HEK293 (cell line): ENCODE results near the gene NUP50.

ENCODE experiments used
- CTCF ChIA-PET: fragments of 350-600 bp; formaldehyde crosslinking; extraction: SDS; loops from one replicate; lab custom pipeline; 2021; ENCODE audit warnings: antibody characterized with exemption; lab: Yijun Ruan, JAX
- POLR2A ChIA-PET: fragments of 300-600 bp; formaldehyde crosslinking; extraction: SDS; loops from one replicate; lab custom pipeline; 2020; ENCODE audit warnings: antibody characterized with exemption, inconsistent platforms; lab: Yijun Ruan, JAX
- H3K27ac ChIP-seq: fragments of 200-500 bp; sonication (Bioruptor generic); 2 replicates; pipeline ENCODE4 v1.5.1; 2014; ENCODE audit warnings: low read depth, low read length, control low read depth, inconsistent platforms; ENCODE audit errors: extremely low read depth
- H3K36me3 ChIP-seq, 2 experiments: fragments of 200-500 bp in 1 of 2; sonication (Bioruptor generic) in 1 of 2; 1 replicate in 1 of 2; 2 replicates in 1 of 2; pipeline ENCODE4 v1.5.1; 2014 to 2017; ENCODE audit warnings: inconsistent platforms in 2 of 2, low read length in 2 of 2; ENCODE audit not compliant: control insufficient read depth in 2 of 2, insufficient read depth in 1 of 2
- H3K4me1 ChIP-seq: fragments of 200-500 bp; sonication (Bioruptor generic); 2 replicates; pipeline ENCODE4 v1.5.1; 2014; ENCODE audit warnings: mild to moderate bottlenecking, low read length, inconsistent platforms; ENCODE audit not compliant: control insufficient read depth, insufficient read depth
- H3K4me3 ChIP-seq: 2 replicates; pipeline ENCODE4 v1.5.1; 2011; ENCODE audit warnings: low read depth, mild to moderate bottlenecking, control low read depth, low read length, moderate library complexity
- H3K9me3 ChIP-seq: fragments of 200-500 bp; sonication (Bioruptor generic); 2 replicates; pipeline ENCODE4 v1.5.1; 2014; ENCODE audit warnings: low read depth, low read length, inconsistent platforms; ENCODE audit not compliant: control insufficient read depth, insufficient read depth
- GLI4 ChIP-seq: fragments of 450-650 bp; formaldehyde crosslinking; IDR thresholded peaks from 2 replicates; pipeline ENCODE4 v1.5.1; 2016; ENCODE audit warnings: missing biosample characterization, missing genetic modification characterization
- HOXC10 ChIP-seq: sonication (generic); formaldehyde crosslinking; IDR thresholded peaks from 2 replicates; pipeline ENCODE4 v1.8.1; 2023; ENCODE audit warnings: mild to moderate bottlenecking, missing genetic modification reagents
- HOXD13 ChIP-seq: sonication (generic); formaldehyde crosslinking; IDR thresholded peaks from 2 replicates; pipeline ENCODE4 v1.8.0; 2022; ENCODE audit warnings: missing genetic modification reagents, borderline replicate concordance
- IKZF3 ChIP-seq: fragments of 450-650 bp; IDR thresholded peaks from 2 replicates; pipeline ENCODE4 v1.5.0; 2018; ENCODE audit warnings: missing biosample characterization, mild to moderate bottlenecking, missing genetic modification characterization, moderate library complexity
- KLF9 ChIP-seq: fragments of 450-650 bp; formaldehyde crosslinking; IDR thresholded peaks from 2 replicates; pipeline ENCODE4 v1.5.1; 2016; ENCODE audit warnings: missing biosample characterization, missing genetic modification characterization, low read depth
- MEIS1 ChIP-seq: sonication (generic); formaldehyde crosslinking; IDR thresholded peaks from 2 replicates; pipeline ENCODE4 v1.8.1; 2022; ENCODE audit warnings: missing genetic modification reagents, mild to moderate bottlenecking, borderline replicate concordance
- REPIN1 ChIP-seq: fragments of 450-650 bp; formaldehyde crosslinking; IDR thresholded peaks from 2 replicates; pipeline ENCODE4 v1.5.1; 2017; ENCODE audit warnings: missing biosample characterization, missing genetic modification characterization, low read depth
- TRIM28 ChIP-seq: IDR thresholded peaks from 2 replicates; pipeline ENCODE4 v1.6.1; 2011; ENCODE audit warnings: low read length, control low read depth, borderline replicate concordance
- YY1 ChIP-seq: fragments of 450-650 bp; formaldehyde crosslinking; IDR thresholded peaks from 2 replicates; pipeline ENCODE4 v1.5.1; 2018; ENCODE audit warnings: missing biosample characterization, missing genetic modification characterization
- YY2 ChIP-seq: fragments of 450-650 bp; formaldehyde crosslinking; IDR thresholded peaks from 2 replicates; pipeline ENCODE4 v1.5.1; 2016; ENCODE audit warnings: missing biosample characterization, missing genetic modification characterization
- ZBTB20 ChIP-seq: fragments of 450-650 bp; formaldehyde crosslinking; IDR thresholded peaks from 2 replicates; pipeline ENCODE4 v1.5.1; 2016; ENCODE audit warnings: missing biosample characterization, missing genetic modification characterization
- ZEB2 ChIP-seq: fragments of 450-650 bp; formaldehyde crosslinking; IDR thresholded peaks from 2 replicates; pipeline ENCODE4 v1.5.1; 2016; ENCODE audit warnings: missing biosample characterization, missing genetic modification characterization
- ZNF112 ChIP-seq: fragments of 450-650 bp; formaldehyde crosslinking; IDR thresholded peaks from 2 replicates; pipeline ENCODE4 v1.5.0; 2017; ENCODE audit warnings: missing biosample characterization, missing genetic modification characterization
- ZNF121 ChIP-seq: fragments of 450-650 bp; formaldehyde crosslinking; IDR thresholded peaks from 2 replicates; pipeline ENCODE4 v1.5.1; 2016; ENCODE audit warnings: missing biosample characterization, missing genetic modification characterization
- ZNF140 ChIP-seq: fragments of 450-650 bp; formaldehyde crosslinking; IDR thresholded peaks from 2 replicates; pipeline ENCODE4 v1.5.1; 2016; ENCODE audit warnings: missing biosample characterization, missing genetic modification characterization
- ZNF169 ChIP-seq: fragments of 450-650 bp; formaldehyde crosslinking; IDR thresholded peaks from 2 replicates; pipeline ENCODE4 v1.5.1; 2016; ENCODE audit warnings: missing biosample characterization, missing genetic modification characterization
- ZNF175 ChIP-seq: fragments of 450-650 bp; formaldehyde crosslinking; IDR thresholded peaks from 2 replicates; pipeline ENCODE4 v1.5.1; 2016; ENCODE audit warnings: missing biosample characterization, missing genetic modification characterization
- ZNF184 ChIP-seq: fragments of 450-650 bp; IDR thresholded peaks from 2 replicates; pipeline ENCODE4 v1.5.1; 2018; ENCODE audit warnings: missing biosample characterization, mild to moderate bottlenecking, missing genetic modification characterization
- ZNF211 ChIP-seq: fragments of 450-650 bp; formaldehyde crosslinking; IDR thresholded peaks from 2 replicates; pipeline ENCODE4 v1.5.1; 2016; ENCODE audit warnings: low read depth, missing biosample characterization, missing genetic modification characterization
- ZNF221 ChIP-seq: fragments of 450-650 bp; formaldehyde crosslinking; IDR thresholded peaks from 2 replicates; pipeline ENCODE4 v1.5.1; 2017; ENCODE audit warnings: missing biosample characterization, missing genetic modification characterization, borderline replicate concordance
- ZNF23 ChIP-seq: fragments of 450-650 bp; formaldehyde crosslinking; IDR thresholded peaks from 2 replicates; pipeline ENCODE4 v1.5.1; 2016; ENCODE audit warnings: missing biosample characterization, missing genetic modification characterization, borderline replicate concordance
- ZNF239 ChIP-seq: fragments of 450-650 bp; formaldehyde crosslinking; IDR thresholded peaks from 2 replicates; pipeline ENCODE4 v1.5.1; 2016; ENCODE audit warnings: missing biosample characterization, missing genetic modification characterization
- ZNF366 ChIP-seq: fragments of 450-650 bp; formaldehyde crosslinking; conservative IDR thresholded peaks from 2 replicates; pipeline ENCODE4 v1.5.1; 2016; ENCODE audit warnings: missing biosample characterization, missing genetic modification characterization
- ZNF37A ChIP-seq: fragments of 450-650 bp; IDR thresholded peaks from 2 replicates; pipeline ENCODE4 v1.5.1; 2018; ENCODE audit warnings: missing biosample characterization, missing genetic modification characterization
- ZNF416 ChIP-seq: fragments of 450-650 bp; formaldehyde crosslinking; IDR thresholded peaks from 2 replicates; pipeline ENCODE4 v1.5.1; 2016; ENCODE audit warnings: missing biosample characterization, missing genetic modification characterization
- ZNF549 ChIP-seq: fragments of 450-650 bp; IDR thresholded peaks from 2 replicates; pipeline ENCODE4 v1.5.1; 2018; ENCODE audit warnings: missing biosample characterization, missing genetic modification characterization, mild to moderate bottlenecking, inconsistent platforms, moderate library complexity
- ZNF621 ChIP-seq: fragments of 450-650 bp; formaldehyde crosslinking; IDR thresholded peaks from 2 replicates; pipeline ENCODE4 v1.5.1; 2017; ENCODE audit warnings: missing biosample characterization, missing genetic modification characterization
- ZNF670 ChIP-seq: fragments of 450-650 bp; formaldehyde crosslinking; IDR thresholded peaks from 2 replicates; pipeline ENCODE4 v1.5.1; 2016; ENCODE audit warnings: missing biosample characterization, missing genetic modification characterization, low read depth
- ZNF677 ChIP-seq: fragments of 450-650 bp; IDR thresholded peaks from 2 replicates; pipeline ENCODE4 v1.5.0; 2018; ENCODE audit warnings: missing biosample characterization, mild to moderate bottlenecking, missing genetic modification characterization, moderate library complexity
- ZNF76 ChIP-seq: fragments of 450-650 bp; formaldehyde crosslinking; IDR thresholded peaks from 2 replicates; pipeline ENCODE4; 2016; ENCODE audit warnings: low read depth, missing biosample characterization, missing genetic modification characterization, borderline replicate concordance
- ZNF777 ChIP-seq: fragments of 450-650 bp; formaldehyde crosslinking; IDR thresholded peaks from 2 replicates; pipeline ENCODE4 v1.5.1; 2017; ENCODE audit warnings: missing biosample characterization, missing genetic modification characterization, borderline replicate concordance
- ZXDB ChIP-seq: fragments of 450-650 bp; formaldehyde crosslinking; IDR thresholded peaks from 2 replicates; pipeline ENCODE4 v1.5.1; 2016; ENCODE audit warnings: missing biosample characterization, missing genetic modification characterization
- TF ChIP-seq, protein P1 (sequence below): fragments of 450-650 bp; formaldehyde crosslinking; IDR thresholded peaks from 2 replicates; pipeline ENCODE4 v1.5.1; 2017; ENCODE audit warnings: missing biosample characterization, missing genetic modification characterization
- TF ChIP-seq, protein P2 (sequence below): IDR thresholded peaks from 2 replicates; pipeline ENCODE4 v1.6.1; 2011; ENCODE audit warnings: mild to moderate bottlenecking, low read depth, low read length, borderline replicate concordance

Gene NUP50

DNA sequence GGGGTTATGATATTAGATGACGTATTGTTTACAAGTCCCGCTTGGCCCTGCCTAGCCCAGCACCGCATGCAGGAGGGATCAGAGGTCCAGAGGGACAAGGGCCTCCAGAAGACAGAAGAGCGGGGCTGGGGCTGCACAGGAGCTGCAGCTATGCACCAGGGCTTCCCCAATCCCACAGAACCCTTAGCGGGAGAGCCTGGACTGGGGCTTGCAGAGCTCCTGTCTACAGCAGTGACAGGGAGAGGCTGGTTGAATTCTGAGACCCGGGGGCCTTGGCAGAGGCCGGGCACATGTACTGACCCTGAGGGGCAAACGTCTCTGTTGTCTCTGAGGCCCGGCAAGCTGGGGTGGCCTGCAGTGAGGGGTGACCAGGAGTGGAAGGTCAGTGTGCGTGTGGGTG, 70.1 kb downstream of the NUP50 start (continued):
- TF ChIP-seq ZNF670 (no peak), ZNF621 (no peak), ZNF221 (tag by site-specific recombination) (no peak), YY2 (tag by site-specific recombination) (no peak), ZBTB20 (tag by site-specific recombination) (no peak)
- TF ChIP-seq, protein P1, sequence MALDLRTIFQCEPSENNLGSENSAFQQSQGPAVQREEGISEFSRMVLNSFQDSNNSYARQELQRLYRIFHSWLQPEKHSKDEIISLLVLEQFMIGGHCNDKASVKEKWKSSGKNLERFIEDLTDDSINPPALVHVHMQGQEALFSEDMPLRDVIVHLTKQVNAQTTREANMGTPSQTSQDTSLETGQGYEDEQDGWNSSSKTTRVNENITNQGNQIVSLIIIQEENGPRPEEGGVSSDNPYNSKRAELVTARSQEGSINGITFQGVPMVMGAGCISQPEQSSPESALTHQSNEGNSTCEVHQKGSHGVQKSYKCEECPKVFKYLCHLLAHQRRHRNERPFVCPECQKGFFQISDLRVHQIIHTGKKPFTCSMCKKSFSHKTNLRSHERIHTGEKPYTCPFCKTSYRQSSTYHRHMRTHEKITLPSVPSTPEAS (tag by site-specific recombination) = no peak

DNA sequence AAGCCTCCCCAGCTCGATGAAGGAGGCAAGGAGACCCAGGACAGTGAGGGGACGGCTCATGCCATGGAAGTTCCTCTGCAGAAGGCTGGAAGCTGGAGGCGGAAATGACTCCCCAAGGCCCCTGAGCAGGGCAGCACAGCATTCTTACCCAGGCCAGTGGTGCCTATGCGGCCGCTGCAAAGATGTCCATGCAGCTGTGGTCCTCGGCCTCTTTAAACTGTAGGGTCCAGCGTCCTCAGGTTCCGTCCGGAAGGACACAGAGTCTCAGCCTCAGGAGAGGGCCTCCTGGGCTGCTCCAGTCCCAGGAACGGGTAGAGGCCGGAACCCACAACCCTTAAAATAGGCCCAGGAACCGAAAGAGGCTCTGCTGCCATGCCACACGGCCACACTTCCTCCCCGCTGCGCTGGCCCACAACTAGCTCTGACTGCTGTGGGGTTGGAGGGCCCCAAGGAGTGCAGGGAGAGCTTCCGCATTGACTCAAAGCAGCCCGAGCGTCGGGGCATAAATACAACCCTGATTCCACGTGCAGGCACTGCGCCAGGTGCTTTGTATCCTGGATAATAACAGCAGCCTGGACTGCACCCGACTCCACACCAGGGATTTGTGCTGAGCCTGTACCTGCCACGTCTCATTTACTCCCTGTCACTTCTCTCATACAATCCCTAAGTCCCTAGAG, 71.5 kb downstream of the NUP50 start:
- peaks cover 0 to 35% of the 10 kb centered on the region in 2 experiments for H3K36me3 ChIP-seq
- no peak overlapping the region for H3K4me3 ChIP-seq
- TF ChIP-seq HOXC10 (CRISPR knock-in tag) (no peak), ZNF37A (tag by site-specific recombination) (no peak), ZNF677 (no peak), MEIS1 (CRISPR knock-in tag) (no peak), TRIM28 (no peak), YY1 (tag by site-specific recombination) (no peak), ZNF549 (tag by site-specific recombination) (no peak), ZNF366 (tag by site-specific recombination) (no peak), ZNF140 (no peak), ZXDB (tag by site-specific recombination) (no peak), GLI4 (tag by site-specific recombination) (no peak), ZNF169 (no peak), ZNF121 (no peak), ZNF112 (tag by site-specific recombination) (no peak), ZNF239 (tag by site-specific recombination) (no peak)
- TF ChIP-seq, protein P2, sequence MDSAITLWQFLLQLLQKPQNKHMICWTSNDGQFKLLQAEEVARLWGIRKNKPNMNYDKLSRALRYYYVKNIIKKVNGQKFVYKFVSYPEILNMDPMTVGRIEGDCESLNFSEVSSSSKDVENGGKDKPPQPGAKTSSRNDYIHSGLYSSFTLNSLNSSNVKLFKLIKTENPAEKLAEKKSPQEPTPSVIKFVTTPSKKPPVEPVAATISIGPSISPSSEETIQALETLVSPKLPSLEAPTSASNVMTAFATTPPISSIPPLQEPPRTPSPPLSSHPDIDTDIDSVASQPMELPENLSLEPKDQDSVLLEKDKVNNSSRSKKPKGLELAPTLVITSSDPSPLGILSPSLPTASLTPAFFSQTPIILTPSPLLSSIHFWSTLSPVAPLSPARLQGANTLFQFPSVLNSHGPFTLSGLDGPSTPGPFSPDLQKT = no peak
- TF ChIP-seq, protein P1 (tag by site-specific recombination) = no peak
- H3K4me1 ChIP-seq = peaks cover 8% of the 10 kb centered on the region
- H3K9me3 ChIP-seq = no peaks in the 10 kb centered on the region
- H3K27ac ChIP-seq = no peak overlapping the region
- POLR2A ChIA-PET = no interaction called here
- CTCF ChIA-PET = interaction anchor here (1.2 kb wide), 1 partner anchor 27 kb away, joined by 3 read pairs; no protein-coding TSS in a partner anchor

DNA sequence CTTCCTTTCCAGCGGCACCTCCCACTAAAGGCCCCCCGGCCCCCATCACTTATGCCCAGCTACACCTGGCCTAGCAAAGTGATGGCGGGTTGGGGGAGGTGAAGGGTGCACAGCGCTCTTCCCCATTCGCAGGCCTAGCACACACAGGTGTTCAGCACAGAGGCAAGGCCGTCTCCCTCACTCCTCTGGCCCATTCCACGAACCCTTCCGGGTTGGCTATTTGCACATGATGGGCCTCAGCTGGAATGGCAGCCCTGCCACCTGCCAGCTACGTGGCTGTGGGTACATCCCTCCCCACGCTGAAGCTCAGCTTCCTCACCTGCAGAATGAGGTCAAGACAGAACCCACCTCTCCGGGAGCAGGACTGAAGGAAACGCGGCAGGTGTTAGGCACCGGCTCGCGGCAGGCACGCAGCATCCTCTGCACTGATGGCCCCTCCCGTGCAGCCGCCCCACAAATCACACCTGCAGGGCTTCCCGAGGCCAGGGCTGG, 72.2 kb downstream of the NUP50 start:
- no peak overlapping the region for H3K27ac ChIP-seq
- TF ChIP-seq ZNF416 (no peak), ZNF211 (tag by site-specific recombination) (no peak), ZNF184 (tag by site-specific recombination) (no peak), ZNF175 (tag by site-specific recombination) (no peak), ZEB2 (tag by site-specific recombination) (no peak), IKZF3 (no peak), REPIN1 (tag by site-specific recombination) (no peak), ZNF23 (tag by site-specific recombination) (no peak), KLF9 (tag by site-specific recombination) (no peak), HOXD13 (CRISPR knock-in tag) (no peak), ZNF777 (tag by site-specific recombination) (no peak), ZNF76 (no peak)

More for the DNA sequence above, 72.2 kb downstream of the NUP50 start:
- H3K4me1 ChIP-seq = peaks cover 8% of the 10 kb centered on the region
- H3K4me3 ChIP-seq = no peak overlapping the region
- ChIA-PET CTCF (interaction anchor here (1.2 kb wide), 1 partner anchor 27 kb away, joined by 3 read pairs; no protein-coding TSS in a partner anchor), POLR2A (interaction anchor here (0.6 kb wide), 1 partner anchor 16 kb away, joined by 3 read pairs; no protein-coding TSS in a partner anchor)
- H3K9me3 ChIP-seq = no peaks in the 10 kb centered on the region
- H3K36me3 ChIP-seq = peaks cover 0 to 35% of the 10 kb centered on the region in 2 experiments
